SK-N-SH (cell line): ENCODE measurements around the gene MYCBPAP. TPM values are rescaled to one million over a fixed set of nuclear protein-coding genes. Genes with fewer than 3 reads are reported as not detected.

Source experiments
- CTCF ChIA-PET: fragments of 300-600, 350-600 bp; formaldehyde crosslinking; extraction: SDS; loops from one replicate; lab custom pipeline; 2021; lab: Yijun Ruan, JAX
- POLR2A ChIA-PET: fragments of 350-600 bp; sonication (Branson Sonifier 250); formaldehyde crosslinking; extraction: SDS; loops from one replicate; lab custom pipeline; 2020; ENCODE audit warnings: antibody characterized with exemption, inconsistent platforms; lab: Yijun Ruan, JAX
- DNase-seq: peaks from one replicate; pipeline ENCODE4 v3.0.0; 2012
- H2AFZ ChIP-seq: fragments of 200-600 bp; sonication (generic); 2 replicates; pipeline ENCODE4 v1.8.1; 2016; ENCODE audit warnings: antibody characterized with exemption, mild to moderate bottlenecking, low read depth
- H3F3A ChIP-seq: fragments of 200-600 bp; sonication (generic); replicated peaks from 2 replicates; pipeline ENCODE3; 2016; ENCODE audit warnings: antibody characterized with exemption, mild to moderate bottlenecking; ENCODE audit not compliant: insufficient read depth
- H3K27ac ChIP-seq, 2 experiments: fragments of 200-500 bp in 1 of 2; fragments of 200-600 bp in 1 of 2; sonication (Bioruptor generic) in 1 of 2; sonication (generic), shearing (Covaris generic) in 1 of 2; 2 replicates each; pipeline versions ENCODE4 v1.5.1 to v1.6.1; 2014 to 2016; ENCODE audit warnings: low read depth in 2 of 2, inconsistent platforms in 1 of 2, low read length in 1 of 2, mild to moderate bottlenecking in 1 of 2, mixed read lengths in 1 of 2
- H3K27me3 ChIP-seq: fragments of 200-600 bp; sonication (generic), shearing (Covaris generic); 2 replicates; pipeline ENCODE4 v1.6.1; 2016; ENCODE audit warnings: mixed run types; ENCODE audit not compliant: insufficient read depth
- H3K36me3 ChIP-seq, 2 experiments: fragments of 200-500 bp in 1 of 2; fragments of 200-600 bp in 1 of 2; sonication (Bioruptor generic) in 1 of 2; sonication (generic) in 1 of 2; replicated peaks in 1 of 2; 2 replicates each; pipeline versions ENCODE3 to v1.5.1; 2014 to 2016; ENCODE audit warnings: low read length in 1 of 2, mild to moderate bottlenecking in 1 of 2; ENCODE audit not compliant: insufficient read depth in 2 of 2, control insufficient read depth in 1 of 2
- H3K4me1 ChIP-seq, 2 experiments: fragments of 200-500 bp in 1 of 2; fragments of 200-600 bp in 1 of 2; sonication (Bioruptor generic) in 1 of 2; sonication (generic), shearing (Covaris generic) in 1 of 2; 2 replicates each; pipeline versions ENCODE4 v1.5.1 to v1.6.1; 2014 to 2016; ENCODE audit warnings: low read depth in 1 of 2, low read length in 1 of 2, mixed run types in 1 of 2; ENCODE audit not compliant: insufficient read depth in 2 of 2, control insufficient read depth in 1 of 2
- H3K4me2 ChIP-seq: fragments of 200-600 bp; sonication (generic), shearing (Covaris generic); 2 replicates; pipeline ENCODE4 v1.6.1; 2017; ENCODE audit warnings: mixed run types
- H3K4me3 ChIP-seq, 2 experiments: fragments of 200-500 bp in 1 of 2; fragments of 200-600 bp in 1 of 2; sonication (Bioruptor generic) in 1 of 2; sonication (generic), shearing (Covaris generic) in 1 of 2; 2 replicates each; pipeline versions ENCODE4 v1.5.1 to v1.8.1; 2014 to 2016; ENCODE audit warnings: low read depth in 2 of 2, inconsistent platforms in 1 of 2, low read length in 1 of 2, mild to moderate bottlenecking in 1 of 2, mixed read lengths in 1 of 2, moderate library complexity in 1 of 2
- H3K79me2 ChIP-seq: fragments of 200-600 bp; sonication (generic); 2 replicates; pipeline ENCODE4 v1.8.1; 2017; ENCODE audit warnings: mild to moderate bottlenecking; ENCODE audit not compliant: insufficient read depth
- H3K9ac ChIP-seq: fragments of 200-600 bp; sonication (generic); 2 replicates; pipeline ENCODE4 v1.6.1; 2017; ENCODE audit warnings: mixed run types
- H3K9me2 ChIP-seq: fragments of 200-600 bp; sonication (generic); 2 replicates; pipeline ENCODE4 v1.6.1; 2017; ENCODE audit warnings: mixed run types
- H3K9me3 ChIP-seq: fragments of 200-600 bp; sonication (generic); 2 replicates; pipeline ENCODE4 v1.6.1; 2017; ENCODE audit warnings: mixed run types, mild to moderate bottlenecking, moderate library complexity
- H4K20me1 ChIP-seq: fragments of 200-600 bp; sonication (generic); 2 replicates; pipeline ENCODE4 v1.6.1; 2017; ENCODE audit warnings: mild to moderate bottlenecking, mixed run types; ENCODE audit not compliant: insufficient read depth
- ELF1 ChIP-seq: IDR thresholded peaks from 2 replicates; pipeline ENCODE4 v1.4.0; 2012
- JUND ChIP-seq: IDR thresholded peaks from 2 replicates; pipeline ENCODE4 v1.4.0; 2012
- MAX ChIP-seq: IDR thresholded peaks from 2 replicates; pipeline ENCODE4 v1.4.0; 2012; ENCODE audit warnings: low read depth
- MEF2A ChIP-seq: IDR thresholded peaks from 2 replicates; pipeline ENCODE4 v1.4.0; 2012; ENCODE audit warnings: low read depth, borderline replicate concordance
- RCOR1 ChIP-seq: fragments of 150-350 bp; IDR thresholded peaks from 2 replicates; pipeline ENCODE4 v1.6.1; 2017; ENCODE audit warnings: antibody characterized with exemption, low read length
- RXRA ChIP-seq: IDR thresholded peaks from 2 replicates; pipeline ENCODE4 v1.4.0; 2012; ENCODE audit warnings: low read depth, mild to moderate bottlenecking, borderline replicate concordance
- ZBTB33 ChIP-seq: IDR thresholded peaks from 2 replicates; pipeline ENCODE4 v1.4.0; 2012; ENCODE audit warnings: low read depth, borderline replicate concordance
- WGBS: methylation state at CpG from one replicate; pipeline ENCODE4 v1.1.6; 2017; ENCODE audit warnings: low lambda C conversion rate; 5-methylcytosine and 5-hydroxymethylcytosine counted together
- polyA plus RNA-seq, 3 experiments: library from polyadenylated mRNA; depleted of rRNA; stranded (reverse); fragments of >200 nt; gene quantifications; 2 replicates each; pipeline ENCODE4 v1.2.3, GENCODE V29; 2012
- TF ChIP-seq, protein P1 (sequence below): IDR thresholded peaks from 2 replicates; pipeline ENCODE4 v1.4.0; 2012; ENCODE audit warnings: low read depth, borderline replicate concordance
- TF ChIP-seq, protein P2 (sequence below): fragments of 200-600 bp; sonication (generic); IDR thresholded peaks from 2 replicates; pipeline ENCODE4 v1.6.1; 2017; ENCODE audit warnings: antibody characterized with exemption, mild to moderate bottlenecking, moderate library complexity

Gene MYCBPAP
- polyA plus RNA-seq, 1 of the 3 experiments (the other 2 are of a cell fraction), result 2.4 TPM

DNA sequence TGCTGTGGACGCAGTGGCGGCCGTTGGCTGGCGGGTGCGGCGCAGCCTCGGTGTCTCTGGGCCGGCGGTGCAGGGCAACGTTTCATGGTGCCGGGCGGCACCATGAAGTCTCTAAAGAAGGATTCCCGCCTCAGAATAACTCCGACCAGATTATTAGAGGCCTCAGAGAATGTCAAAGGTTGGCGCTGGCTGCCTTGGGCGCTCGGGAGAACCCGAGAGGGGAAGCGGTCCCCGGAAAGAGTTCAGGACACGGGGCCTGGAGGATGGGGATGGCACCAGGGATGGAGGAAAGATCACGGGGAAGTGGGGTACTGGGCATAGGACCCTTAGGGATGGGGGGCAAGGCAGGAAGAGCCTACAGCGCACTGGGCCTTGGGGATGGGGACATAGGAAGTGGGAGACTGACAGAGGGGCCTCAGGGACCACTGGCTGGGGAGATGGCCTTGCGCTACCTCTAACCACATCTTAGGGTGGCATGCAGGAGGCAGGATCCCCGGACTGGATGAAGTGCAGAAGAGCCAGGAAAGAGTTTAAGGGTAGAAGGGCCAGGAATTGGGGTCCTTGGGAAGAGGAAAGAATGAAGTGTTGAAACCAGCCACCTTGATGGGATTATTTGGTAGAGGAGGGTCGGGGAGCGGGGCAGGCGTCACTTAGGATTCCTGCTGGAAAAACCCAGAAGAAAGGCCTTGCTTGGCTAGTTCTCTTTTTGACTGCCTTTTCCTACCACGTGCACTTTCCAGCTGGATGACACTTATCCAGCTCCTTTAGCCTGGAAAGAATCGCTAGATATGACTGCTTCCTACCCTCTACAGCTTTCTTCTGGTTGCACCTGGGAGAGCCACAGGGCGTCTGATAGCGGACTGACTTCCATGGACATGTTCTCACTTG lies 578 bp downstream of the MYCBPAP start (continued):
- TF ChIP-seq ZBTB33, result no peak
- TF ChIP-seq ELF1, result no peak
- peak; percentile 42; the same call in 1 of the 2 replicates for TF ChIP-seq RCOR1
- TF ChIP-seq JUND, result no peak

DNA sequence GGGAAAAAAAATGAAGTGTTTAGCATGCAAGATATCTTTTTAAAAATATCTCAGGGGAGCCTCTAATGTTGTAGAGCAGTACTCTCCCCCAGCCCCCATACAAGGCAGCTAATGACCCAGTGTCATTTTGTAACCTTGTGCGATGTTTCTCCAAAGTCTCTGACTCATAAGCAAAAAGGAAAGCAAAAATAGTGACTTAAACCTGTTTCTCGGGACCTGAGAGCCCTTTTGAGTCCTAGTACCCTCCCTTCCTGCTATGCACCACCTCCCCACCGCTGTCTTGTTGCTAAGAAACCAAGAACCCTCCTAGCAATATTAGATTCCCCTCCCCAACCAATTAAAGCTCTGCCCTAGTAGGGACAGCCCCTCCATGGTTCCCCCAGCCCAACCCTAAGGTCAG lies 2.8 kb downstream of the MYCBPAP start:
- no peak overlapping the region for H3K9ac ChIP-seq
- no peaks in the 10 kb centered on the region for H3K36me3 ChIP-seq
- H3K79me2 ChIP-seq, result no peaks in the 10 kb centered on the region
- H3K4me2 ChIP-seq, result no peak overlapping the region
- ChIA-PET CTCF (interaction anchor here (1.0 to 1.9 kb wide), 7 partner anchors 10 to 116 kb away, joined by 3 to 12 read pairs (median 5); no protein-coding TSS in a partner anchor), POLR2A (no interaction called here)
- H3K4me1 ChIP-seq, result peaks cover 0 to 14% of the 10 kb centered on the region in 2 experiments; a peak in 1 of 4 replicates
- no peak for DNase-seq
- no peak overlapping the region for H3K4me3 ChIP-seq
- H3K27me3 ChIP-seq, result no peaks in the 10 kb centered on the region
- H3K9me3 ChIP-seq, result no peaks in the 10 kb centered on the region
- H3K27ac ChIP-seq, result no peak overlapping the region
- H3K9me2 ChIP-seq, result no peaks in the 10 kb centered on the region
- TF ChIP-seq, protein P1, sequence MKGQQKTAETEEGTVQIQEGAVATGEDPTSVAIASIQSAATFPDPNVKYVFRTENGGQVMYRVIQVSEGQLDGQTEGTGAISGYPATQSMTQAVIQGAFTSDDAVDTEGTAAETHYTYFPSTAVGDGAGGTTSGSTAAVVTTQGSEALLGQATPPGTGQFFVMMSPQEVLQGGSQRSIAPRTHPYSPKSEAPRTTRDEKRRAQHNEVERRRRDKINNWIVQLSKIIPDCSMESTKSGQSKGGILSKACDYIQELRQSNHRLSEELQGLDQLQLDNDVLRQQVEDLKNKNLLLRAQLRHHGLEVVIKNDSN, result no peak
- TF ChIP-seq MAX (no peak), RXRA (no peak), MEF2A (no peak)
- TF ChIP-seq, protein P2, sequence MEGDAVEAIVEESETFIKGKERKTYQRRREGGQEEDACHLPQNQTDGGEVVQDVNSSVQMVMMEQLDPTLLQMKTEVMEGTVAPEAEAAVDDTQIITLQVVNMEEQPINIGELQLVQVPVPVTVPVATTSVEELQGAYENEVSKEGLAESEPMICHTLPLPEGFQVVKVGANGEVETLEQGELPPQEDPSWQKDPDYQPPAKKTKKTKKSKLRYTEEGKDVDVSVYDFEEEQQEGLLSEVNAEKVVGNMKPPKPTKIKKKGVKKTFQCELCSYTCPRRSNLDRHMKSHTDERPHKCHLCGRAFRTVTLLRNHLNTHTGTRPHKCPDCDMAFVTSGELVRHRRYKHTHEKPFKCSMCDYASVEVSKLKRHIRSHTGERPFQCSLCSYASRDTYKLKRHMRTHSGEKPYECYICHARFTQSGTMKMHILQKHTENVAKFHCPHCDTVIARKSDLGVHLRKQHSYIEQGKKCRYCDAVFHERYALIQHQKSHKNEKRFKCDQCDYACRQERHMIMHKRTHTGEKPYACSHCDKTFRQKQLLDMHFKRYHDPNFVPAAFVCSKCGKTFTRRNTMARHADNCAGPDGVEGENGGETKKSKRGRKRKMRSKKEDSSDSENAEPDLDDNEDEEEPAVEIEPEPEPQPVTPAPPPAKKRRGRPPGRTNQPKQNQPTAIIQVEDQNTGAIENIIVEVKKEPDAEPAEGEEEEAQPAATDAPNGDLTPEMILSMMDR, result no peak
- H4K20me1 ChIP-seq, result no peaks in the 10 kb centered on the region
- WGBS, result 74% methylated on average over 3 of the region's 3 CpGs
- H2AFZ ChIP-seq, result no peak overlapping the region
- H3F3A ChIP-seq, result no peaks in the 10 kb centered on the region
